Body of pancreas (tissue), 4 donors: ENCODE measurements around the gene THUMPD1.

Experiments used
- POLR2A ChIP-seq, 3 donors: fragments of 450-650 bp; IDR thresholded peaks; one replicate each; pipeline ENCODE4 v1.6.1; 2016; ENCODE audit warnings: antibody characterized with exemption in 3 of 3, mild to moderate bottlenecking in 2 of 3
- TF ChIP-seq, protein P1 (sequence below), 7 experiments: fragments of 450-650 bp in 4 of 7; fragments of 200-600 bp in 3 of 7; sonication (generic) in 3 of 7; IDR thresholded peaks; one replicate each; pipeline ENCODE4 v1.5.1; 2016 to 2019; ENCODE audit warnings: antibody characterized with exemption in 7 of 7

DNA sequence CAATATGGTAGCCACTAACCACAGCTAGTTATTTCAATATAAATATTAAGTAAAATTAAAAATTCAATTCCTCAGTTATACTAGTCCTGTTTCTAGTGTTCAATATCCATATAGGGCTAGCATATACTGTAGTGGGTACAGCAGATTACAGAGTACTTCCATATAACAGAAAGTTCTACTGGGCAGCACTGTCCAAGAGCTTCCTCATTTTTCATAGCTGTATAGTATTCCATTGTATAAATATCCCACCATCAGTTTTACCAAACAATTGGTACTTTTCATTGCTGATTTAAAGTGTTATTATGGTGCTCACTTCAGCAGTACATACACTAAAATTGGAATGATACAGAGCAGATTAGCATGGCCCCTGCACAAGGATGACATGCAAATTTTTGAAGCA is 42.6 kb upstream of the THUMPD1 start:
- TF ChIP-seq POLR2A (IDR thresholded peaks at IDR 0.05), result no peak
- TF ChIP-seq, protein P1, sequence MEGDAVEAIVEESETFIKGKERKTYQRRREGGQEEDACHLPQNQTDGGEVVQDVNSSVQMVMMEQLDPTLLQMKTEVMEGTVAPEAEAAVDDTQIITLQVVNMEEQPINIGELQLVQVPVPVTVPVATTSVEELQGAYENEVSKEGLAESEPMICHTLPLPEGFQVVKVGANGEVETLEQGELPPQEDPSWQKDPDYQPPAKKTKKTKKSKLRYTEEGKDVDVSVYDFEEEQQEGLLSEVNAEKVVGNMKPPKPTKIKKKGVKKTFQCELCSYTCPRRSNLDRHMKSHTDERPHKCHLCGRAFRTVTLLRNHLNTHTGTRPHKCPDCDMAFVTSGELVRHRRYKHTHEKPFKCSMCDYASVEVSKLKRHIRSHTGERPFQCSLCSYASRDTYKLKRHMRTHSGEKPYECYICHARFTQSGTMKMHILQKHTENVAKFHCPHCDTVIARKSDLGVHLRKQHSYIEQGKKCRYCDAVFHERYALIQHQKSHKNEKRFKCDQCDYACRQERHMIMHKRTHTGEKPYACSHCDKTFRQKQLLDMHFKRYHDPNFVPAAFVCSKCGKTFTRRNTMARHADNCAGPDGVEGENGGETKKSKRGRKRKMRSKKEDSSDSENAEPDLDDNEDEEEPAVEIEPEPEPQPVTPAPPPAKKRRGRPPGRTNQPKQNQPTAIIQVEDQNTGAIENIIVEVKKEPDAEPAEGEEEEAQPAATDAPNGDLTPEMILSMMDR (IDR thresholded peaks at IDR 0.05), result no peak
